ENCODE data around the gene GDF9.
A peak's percentile ranks its signal among the peaks of the same experiment; 100 is the strongest.

The GDF9 gene

DNA sequence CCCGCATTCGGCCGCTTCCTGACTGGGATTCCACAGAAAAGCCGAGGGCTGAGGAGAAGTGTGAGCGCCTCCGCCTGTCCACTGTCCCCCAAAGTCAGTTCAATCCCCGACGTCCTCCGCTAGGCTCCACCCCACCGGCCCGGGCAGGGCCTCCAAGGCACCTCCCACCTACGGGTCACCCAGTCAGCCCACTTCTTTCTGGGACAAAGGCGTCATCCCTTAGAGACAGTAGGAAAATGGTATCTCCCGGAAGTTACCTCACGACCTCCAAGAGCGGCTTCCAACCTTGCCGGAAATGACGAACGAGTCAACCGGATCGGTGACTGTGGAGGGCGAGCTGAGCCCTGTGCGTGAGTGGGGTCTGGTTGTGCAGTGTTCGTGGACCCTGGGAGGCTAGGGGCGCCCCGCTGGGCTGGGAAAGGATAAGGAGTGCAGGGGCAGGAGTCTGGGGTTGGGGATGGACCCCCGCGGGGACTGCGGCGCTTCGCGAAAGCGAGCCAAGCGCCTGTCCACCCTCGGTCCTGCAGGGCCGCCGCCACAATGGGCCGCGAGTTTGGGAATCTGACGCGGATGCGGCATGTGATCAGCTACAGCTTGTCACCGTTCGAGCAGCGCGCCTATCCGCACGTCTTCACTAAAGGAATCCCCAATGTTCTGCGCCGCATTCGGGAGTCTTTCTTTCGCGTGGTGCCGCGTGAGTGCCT is at the start of gene GDF9, which contains the start of gene UQCRQ:
Gene GDF9 (minus strand): TSS at position 128 of the 704 bp plus-strand sequence. CDS start 1,936 bp downstream, outside the sequence.
Gene UQCRQ (plus strand): TSS at position 301 of the 704 bp plus-strand sequence. CDS start 240 bp downstream, at position 541.
- DNase-seq (ENCODE audit: low spot score): peak; percentile 99

DNA sequence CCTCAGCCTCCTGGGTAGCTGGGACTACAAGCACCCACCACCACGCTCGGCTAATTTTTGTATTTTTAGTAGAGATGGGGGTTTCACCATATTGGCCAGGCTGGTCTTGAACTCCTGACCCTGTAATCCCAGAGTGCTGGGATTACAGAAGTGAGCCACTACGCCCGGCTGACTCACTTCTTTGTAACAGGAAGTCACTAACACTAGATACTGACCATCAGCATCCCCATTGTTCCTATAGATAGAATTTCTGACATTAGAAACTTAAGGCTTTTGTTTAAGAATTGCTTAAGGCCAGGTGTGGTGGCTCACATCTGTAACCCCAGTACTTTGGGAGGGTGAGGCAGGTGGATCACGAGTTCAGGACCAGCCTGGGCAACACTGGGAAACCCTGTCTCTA is 49.4 kb upstream of the GDF9 start:
- DNase-seq (ENCODE audit: low spot score): peak; percentile 15

GRCh38 chr5:132909702-132910101 is 43.4 kb upstream of the GDF9 start:
- DNase-seq (ENCODE audit: low spot score): no peak

GRCh38 chr5:132907161-132907560 is 40.9 kb upstream of the GDF9 start:
- no peak for DNase-seq (ENCODE audit: low spot score)

GRCh38 chr5:132905938-132906337 is 39.7 kb upstream of the GDF9 start:
- DNase-seq (ENCODE audit: low spot score): no peak

GRCh38 chr5:132901730-132902129 is 35.5 kb upstream of the GDF9 start:
- DNase-seq (ENCODE audit: low spot score): no peak

DNA sequence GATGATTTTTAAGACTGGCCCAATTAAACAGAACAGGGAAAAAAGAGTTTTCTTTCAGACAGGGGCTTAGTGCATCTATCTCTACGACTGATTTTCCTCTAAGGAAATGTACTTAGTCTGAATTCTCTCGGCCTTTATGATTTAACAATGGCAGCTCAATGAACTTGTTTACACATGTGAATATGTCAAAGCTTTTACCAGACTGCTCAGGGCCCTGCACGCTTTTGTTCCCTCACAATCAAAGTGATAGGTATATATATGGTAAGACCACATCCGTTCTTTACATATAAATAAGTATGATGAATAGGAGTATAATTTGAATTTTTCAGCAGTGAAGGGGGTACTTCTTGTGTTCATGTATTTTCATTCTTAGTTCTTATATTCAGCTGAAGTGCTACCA is 34.8 kb upstream of the GDF9 start:
- no peak for DNase-seq (ENCODE audit: low spot score)

- no peak for DNase-seq (ENCODE audit: low spot score)
Measured at GRCh38 chr5:132898094-132898493, 31.8 kb upstream of the GDF9 start.

DNA sequence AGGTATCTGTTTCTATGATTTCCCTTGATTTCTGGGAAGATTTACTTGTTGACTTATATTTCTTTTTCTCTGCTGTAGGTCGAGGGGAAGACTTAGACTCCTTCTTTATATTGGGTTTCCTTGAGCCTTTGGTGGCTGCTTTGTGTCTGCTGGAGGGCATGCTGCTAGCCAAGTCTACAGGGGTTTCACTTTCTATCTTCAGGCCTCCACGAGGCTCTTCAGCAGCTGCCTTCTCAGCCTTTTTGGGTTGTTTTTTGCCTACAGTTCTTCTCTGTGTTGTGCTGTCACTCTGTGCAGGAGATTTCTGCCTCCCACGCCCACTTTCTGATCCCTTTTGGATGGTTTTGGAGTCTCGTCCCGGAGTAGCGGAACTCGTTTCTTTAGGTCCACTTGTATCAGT is 30.4 kb upstream of the GDF9 start:
- DNase-seq (ENCODE audit: low spot score): no peak

DNA sequence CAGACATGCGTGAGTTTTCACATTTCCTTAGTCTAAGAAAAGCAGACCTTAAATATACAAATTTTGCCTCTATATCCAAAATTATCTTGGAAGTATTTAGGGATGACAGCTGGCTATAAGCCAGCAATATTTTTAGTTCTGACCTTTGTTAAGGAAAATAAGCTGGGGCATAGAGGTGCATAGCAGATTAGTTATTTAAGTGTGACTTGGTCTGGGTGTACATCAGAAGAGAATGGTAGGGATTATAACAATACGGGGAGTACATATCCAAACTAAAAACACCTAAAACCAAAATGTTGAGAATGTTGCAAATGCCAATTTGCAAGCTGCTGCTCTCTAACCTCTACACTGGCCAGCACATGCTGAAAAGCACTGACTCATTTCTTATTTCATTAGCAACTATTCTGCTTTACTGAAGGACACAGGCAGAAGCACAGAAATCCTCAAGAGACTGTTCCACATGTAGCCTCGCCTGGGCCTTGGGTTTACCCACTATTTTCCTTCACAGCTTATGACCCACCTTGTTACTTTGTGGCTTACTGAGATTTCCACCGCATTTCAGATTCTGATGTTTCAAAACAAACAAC is 29.5 kb upstream of the GDF9 start:
- no peak for DNase-seq (ENCODE audit: low spot score)

DNA sequence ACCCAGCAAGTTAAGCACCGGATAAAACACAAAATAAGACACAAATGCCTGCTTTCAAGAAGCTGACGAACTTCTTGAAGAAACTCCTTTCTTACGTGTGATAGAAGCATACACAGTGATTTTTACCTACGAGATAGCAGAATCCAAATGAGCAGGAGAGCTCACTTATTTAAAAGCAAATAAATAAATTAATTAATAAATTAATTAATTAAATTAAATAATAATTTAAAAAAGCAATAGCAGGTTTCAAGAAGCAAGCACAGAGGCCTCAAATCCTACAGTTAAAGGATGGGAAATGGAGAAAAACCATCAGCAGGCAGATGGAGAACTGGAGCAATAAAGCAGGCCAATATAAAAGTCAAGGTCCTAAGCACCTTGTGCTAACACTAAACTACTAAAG is 24.5 kb upstream of the GDF9 start:
- DNase-seq (ENCODE audit: low spot score): no peak

GRCh38 chr5:132889501-132889900 is 23.2 kb upstream of the GDF9 start:
- DNase-seq (ENCODE audit: low spot score): no peak

- peak; percentile 22 for DNase-seq (ENCODE audit: low spot score)
Measured at GRCh38 chr5:132887283-132887682, 21.0 kb upstream of the GDF9 start.

DNA sequence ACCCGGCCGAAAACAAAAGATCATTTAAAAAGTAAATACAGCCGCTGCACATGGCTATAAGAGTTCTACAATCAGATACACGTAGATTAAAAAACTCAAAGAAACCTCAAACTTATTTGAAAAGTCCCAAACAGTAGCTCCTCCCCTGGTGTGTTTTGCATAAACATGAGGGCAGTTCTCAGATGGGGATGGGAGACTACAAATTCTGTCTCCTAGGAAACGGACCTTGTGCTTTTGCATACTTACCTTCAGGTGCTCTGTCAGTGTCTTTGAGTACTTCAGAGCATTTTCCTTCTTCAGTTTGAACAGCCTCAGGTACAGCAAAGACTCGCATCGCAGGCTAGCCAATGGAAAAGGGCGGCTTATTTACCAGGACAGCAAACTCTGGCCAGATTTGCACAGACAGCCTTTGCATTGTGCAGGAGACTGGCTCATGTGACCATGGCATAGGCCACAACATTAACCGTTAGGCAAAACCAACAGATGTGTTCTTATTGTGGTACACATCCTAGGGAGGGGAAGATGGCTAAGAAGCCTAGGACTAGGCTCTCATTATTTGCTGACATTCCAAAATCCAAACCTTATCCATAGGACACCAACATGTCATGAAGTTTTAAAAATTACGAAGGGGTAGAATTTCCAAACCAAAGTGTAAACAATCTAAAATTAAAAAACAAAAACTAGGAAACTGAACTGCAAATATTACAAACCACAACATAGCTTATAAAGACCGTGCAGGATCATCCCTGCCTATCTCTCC is 20.0 kb upstream of the GDF9 start:
- DNase-seq (ENCODE audit: low spot score): no peak

DNA sequence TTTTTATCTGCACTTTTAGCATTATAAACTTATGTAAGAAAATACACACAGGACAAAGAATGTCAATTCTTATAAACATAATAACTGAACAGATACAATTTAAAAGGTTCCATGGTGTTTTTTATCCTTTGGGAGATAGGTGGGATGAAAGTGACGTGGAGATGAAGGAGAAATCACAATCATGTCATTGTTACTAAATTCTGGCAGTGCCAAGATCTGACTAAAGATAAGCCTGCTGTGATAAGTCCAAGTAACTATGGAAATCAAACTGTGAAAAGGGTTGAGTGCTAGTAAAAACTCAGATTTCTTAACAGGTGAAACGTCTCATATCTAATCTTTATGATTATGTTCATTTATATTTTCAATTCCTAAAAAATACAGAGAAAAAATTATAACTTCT is 18.3 kb upstream of the GDF9 start:
- DNase-seq (ENCODE audit: low spot score): no peak

DNA sequence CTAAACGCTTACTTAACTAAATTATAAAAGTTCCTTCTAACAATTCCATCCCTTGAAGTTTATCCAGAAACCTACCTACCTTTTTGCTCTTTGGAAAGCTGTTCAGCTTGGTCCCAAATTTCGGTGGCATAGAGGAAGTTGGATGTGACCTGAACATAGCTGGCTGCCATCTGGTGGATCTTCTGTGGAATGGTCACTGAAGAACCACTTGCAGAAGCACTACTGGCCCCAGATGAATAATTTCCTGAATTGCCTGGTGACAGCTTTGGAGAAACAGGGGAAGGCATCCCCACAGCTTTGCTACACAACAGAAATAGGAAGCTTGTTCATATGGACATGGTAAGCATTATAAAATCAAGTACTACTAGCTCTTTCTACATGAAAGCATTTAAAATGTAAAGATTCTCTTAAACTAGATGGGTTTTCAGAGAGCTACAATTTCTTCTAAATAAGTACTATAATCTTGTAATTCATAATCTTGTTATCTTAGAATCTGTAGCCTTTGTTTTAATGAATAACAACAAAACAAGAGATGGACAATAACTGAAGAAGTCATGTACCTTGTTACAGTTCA is 17.1 kb upstream of the GDF9 start:
- DNase-seq (ENCODE audit: low spot score): peak; percentile 70

DNA sequence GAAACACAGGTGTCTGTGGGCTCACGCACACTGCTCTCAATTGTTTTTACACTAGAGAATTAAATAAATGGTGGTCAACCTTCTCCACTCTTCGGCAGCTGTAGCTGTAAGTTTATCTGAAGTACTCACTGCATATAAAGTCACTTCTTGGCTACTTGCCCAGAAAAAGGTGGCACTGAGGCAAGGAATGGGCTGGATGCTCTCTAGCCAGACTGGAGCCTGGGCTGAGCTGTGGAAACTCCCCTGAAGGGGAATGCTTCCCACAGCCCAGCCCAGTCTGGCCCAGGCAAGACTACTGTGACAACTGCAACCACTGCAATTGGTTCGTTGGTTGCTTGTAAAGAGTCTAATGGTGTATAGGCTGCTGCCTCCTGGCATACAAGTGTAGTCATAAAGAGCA is 11.7 kb upstream of the GDF9 start:
- DNase-seq (ENCODE audit: low spot score): peak; percentile 81

GRCh38 chr5:132877466-132877865 is 11.2 kb upstream of the GDF9 start:
- DNase-seq (ENCODE audit: low spot score): no peak

DNA sequence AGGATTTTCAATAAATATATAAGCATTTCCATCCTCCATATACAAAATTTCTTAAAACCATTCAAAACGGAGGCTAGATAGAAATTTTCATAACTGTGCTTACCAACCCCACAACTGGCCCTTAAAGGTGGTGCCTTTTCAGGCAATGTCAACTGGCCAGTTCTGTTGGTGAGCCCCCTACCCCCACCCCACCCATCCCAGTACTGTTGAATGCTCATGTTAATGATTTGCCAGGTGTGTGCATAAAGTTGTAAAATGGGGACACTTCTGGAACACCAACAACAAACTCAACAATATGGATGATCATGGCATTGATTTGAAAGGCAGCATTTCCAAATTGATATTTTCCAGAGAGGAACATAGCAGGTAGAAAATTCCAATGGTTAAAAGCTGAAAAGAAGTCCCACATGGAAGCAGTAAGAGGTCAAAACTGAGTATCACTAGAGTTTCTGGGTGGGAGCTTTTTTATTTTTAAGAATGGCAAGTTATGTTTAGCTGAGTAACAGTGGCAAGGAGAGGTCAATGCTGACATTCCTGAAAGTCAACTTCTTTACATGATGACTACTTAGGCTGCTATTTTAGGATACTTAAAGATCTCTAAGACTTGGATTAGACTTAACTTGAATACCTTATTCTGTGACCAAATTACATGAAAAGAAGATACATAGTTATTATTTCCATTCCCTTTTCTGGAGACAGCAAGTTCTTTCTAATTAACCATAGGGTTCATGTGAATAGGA is 9.9 kb upstream of the GDF9 start:
- DNase-seq (ENCODE audit: low spot score): peak; percentile 40

DNA sequence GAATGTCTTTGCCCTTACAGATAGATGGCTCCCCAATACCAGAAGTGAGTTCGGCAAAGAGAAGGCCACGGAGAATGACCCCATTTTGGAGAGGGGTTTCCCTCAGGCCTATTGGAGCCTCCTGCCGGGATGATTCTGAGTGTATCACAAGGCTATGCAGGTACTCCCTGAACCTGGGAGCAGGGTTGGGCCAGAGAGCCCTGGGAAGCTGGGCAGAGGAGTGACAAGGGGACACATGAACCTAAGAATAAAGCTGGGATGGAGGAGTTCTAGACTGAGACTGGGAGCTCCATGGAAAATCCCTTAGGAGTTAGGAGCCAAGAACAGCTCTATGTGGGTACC is 7.6 kb upstream of the GDF9 start:
- no peak for DNase-seq (ENCODE audit: low spot score)

DNA sequence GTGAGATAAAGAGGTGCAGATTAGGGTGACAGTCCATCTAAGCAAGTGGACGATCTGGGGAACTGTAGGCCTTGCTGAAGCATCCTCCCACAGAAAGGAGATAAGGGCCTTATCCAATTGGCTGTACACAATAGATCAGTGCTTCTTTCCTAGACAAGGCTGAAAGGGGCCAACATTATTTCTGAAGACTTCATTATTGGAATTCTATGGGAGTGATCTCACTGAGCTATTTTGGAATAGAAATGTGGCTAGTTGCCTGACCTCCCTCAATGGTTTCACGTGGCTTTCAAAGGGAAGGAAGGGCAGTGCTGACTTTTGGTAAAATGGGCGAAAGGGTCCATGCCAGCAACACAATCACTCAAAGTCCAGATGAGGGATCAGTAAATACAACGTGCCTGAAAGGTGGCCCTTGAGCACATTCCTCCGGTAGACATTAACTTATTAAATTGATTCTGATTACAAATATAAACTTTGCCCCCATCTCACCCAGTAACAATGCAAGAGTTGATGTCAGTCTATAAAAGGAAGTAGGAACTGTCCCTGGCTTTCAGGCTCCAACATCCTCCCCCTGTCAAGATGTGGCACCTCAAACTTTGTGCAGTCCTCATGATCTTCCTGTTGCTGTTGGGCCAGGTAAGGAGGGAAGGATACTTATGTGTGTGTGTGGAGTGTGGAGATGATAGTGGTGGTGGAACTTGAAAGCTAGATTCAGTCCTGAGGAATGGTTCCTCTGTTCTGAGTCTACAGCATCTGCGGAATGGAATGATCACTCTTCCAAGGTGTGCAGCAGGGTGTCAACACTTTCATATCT is 7.1 kb upstream of the GDF9 start, which contains the start of gene LEAP2:
Gene LEAP2 (plus strand): TSS at position 550 of the 811 bp plus-strand sequence. CDS start 27 bp downstream, at position 577.
- DNase-seq (ENCODE audit: low spot score): peak; percentile 59

Measured in kidney tubule cell (primary cell).